Stimulated activated CD4-positive, alpha-beta T cell treated with anti-CD3 and anti-CD28 coated beads, Interleukin-12 subunit alpha, Interleukin-12 subunit beta, amount 100 ng/mL, for 48 hours (primary cell): ENCODE measurements around the gene DOHH.

Source experiments
- DNase-seq, 3 donors: peaks; one replicate each; pipeline ENCODE4 v3.0.0-alpha.2; 2020; ENCODE audit warnings: low read depth in 2 of 3, low spot score in 1 of 3

Gene DOHH

GRCh38 chr19:3479834-3480215 is 20.6 kb downstream of the DOHH start:
- DNase-seq: peak in 2 of 3 donors; percentile 25 to 34

GRCh38 chr19:3479177-3479833 is 21.2 kb downstream of the DOHH start:
- peak in 2 of 3 donors; percentile 22 to 47 for DNase-seq

- no peak for DNase-seq
These were observed 21.9 kb downstream of the DOHH start for GRCh38 chr19:3478409-3479176.

GRCh38 chr19:3477951-3478350 is 22.5 kb downstream of the DOHH start:
- no peak for DNase-seq

- DNase-seq: no peak
These were observed 23.0 kb downstream of the DOHH start for GRCh38 chr19:3477506-3477905.

GRCh38 chr19:3476830-3477229 is 23.6 kb downstream of the DOHH start:
- DNase-seq: no peak

- no peak for DNase-seq
These were observed 25.0 kb downstream of the DOHH start for GRCh38 chr19:3475449-3475848.

- no peak for DNase-seq
These were observed 25.9 kb downstream of the DOHH start for GRCh38 chr19:3474614-3475013.

- no peak for DNase-seq
These were observed 26.5 kb downstream of the DOHH start for GRCh38 chr19:3474010-3474409.

- DNase-seq: peak in 2 of 3 donors; percentile 30 to 45
These were observed 28.4 kb downstream of the DOHH start for GRCh38 chr19:3471954-3472655.

GRCh38 chr19:3470500-3471128 is 29.9 kb downstream of the DOHH start:
- no peak for DNase-seq

- no peak for DNase-seq
These were observed 30.6 kb downstream of the DOHH start for GRCh38 chr19:3469638-3470499.

GRCh38 chr19:3468211-3468610 is 32.3 kb downstream of the DOHH start:
- DNase-seq: no peak

GRCh38 chr19:3467437-3468198 is 32.9 kb downstream of the DOHH start:
- DNase-seq: no peak

- no peak for DNase-seq
These were observed 33.8 kb downstream of the DOHH start for GRCh38 chr19:3466635-3467034.

- no peak for DNase-seq
These were observed 34.9 kb downstream of the DOHH start for GRCh38 chr19:3465552-3465951.

GRCh38 chr19:3464587-3465235 is 35.8 kb downstream of the DOHH start:
- no peak for DNase-seq

GRCh38 chr19:3463714-3464586 is 36.5 kb downstream of the DOHH start:
- DNase-seq: no peak
